Measurements from ENCODE around the gene BTBD8.

GRCh38 chr1:92065042-92065441, 15.1 kb upstream of the BTBD8 start:
- TF ChIP-seq CTCF (IDR thresholded peaks at IDR 0.05; ENCODE audit: insufficient read depth, low read length) (no peak), POLR2AphosphoS5 (IDR thresholded peaks at IDR 0.05; ENCODE audit: low read depth) (no peak), REST (IDR thresholded peaks at IDR 0.05; ENCODE audit: insufficient replicate concordance, low read depth) (no peak), GABPA (IDR thresholded peaks at IDR 0.05; ENCODE audit: low read depth) (no peak)
